AG04449 (cell line): ENCODE data around the gene CCDC34.

ENCODE experiments used
- CTCF ChIA-PET: fragments of 350-600 bp; formaldehyde crosslinking; extraction: SDS; loops from one replicate; lab custom pipeline; 2021; ENCODE audit warnings: antibody characterized with exemption; lab: Yijun Ruan, JAX
- POLR2A ChIA-PET: fragments of 400-600, 350-600 bp; formaldehyde crosslinking; extraction: SDS; loops from one replicate; lab custom pipeline; 2020; ENCODE audit warnings: antibody characterized with exemption, inconsistent platforms; lab: Yijun Ruan, JAX
- DNase-seq: peaks from one replicate; pipeline ENCODE4 v3.0.0-alpha.2; 2010; ENCODE audit warnings: low read depth, low spot score
- H3K4me3 ChIP-seq: 2 replicates; pipeline ENCODE4 v1.5.1; 2011; ENCODE audit warnings: low read depth, mild to moderate bottlenecking, control low read depth, low read length
- TF ChIP-seq, protein P1 (sequence below): IDR thresholded peaks from one replicate; pipeline ENCODE4 v1.5.1; 2011; ENCODE audit warnings: mild to moderate bottlenecking, moderate library complexity, low read length, control low read depth, inconsistent platforms; ENCODE audit not compliant: insufficient read depth; ENCODE audit errors: missing control alignments

The CCDC34 gene

DNA sequence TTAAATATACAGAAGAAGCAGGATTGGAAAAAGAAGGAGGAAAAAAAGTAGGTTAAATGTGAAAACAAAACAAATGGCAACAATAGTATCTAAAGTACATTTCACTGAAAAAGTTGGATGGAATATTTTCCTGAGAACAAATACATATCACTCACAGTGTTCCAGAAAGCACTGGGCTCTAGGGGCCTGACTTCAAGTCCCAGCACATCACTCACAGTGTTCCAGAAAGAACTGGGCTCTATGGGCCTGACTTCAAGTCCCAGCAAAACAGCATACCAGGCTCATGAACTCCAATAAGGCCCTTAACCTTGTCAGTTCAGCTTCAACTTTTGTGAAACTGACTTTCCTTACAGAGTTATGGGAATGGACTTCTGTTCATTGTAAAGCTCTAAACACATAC, 46.0 kb upstream of the CCDC34 start:
- DNase-seq: no peak
- ChIA-PET CTCF (interaction anchor here (1.0 to 1.4 kb wide), 2 partner anchors 8 to 12 kb away, joined by 3 to 4 read pairs; no protein-coding TSS in a partner anchor), POLR2A (no interaction called here)
- TF ChIP-seq, protein P1, sequence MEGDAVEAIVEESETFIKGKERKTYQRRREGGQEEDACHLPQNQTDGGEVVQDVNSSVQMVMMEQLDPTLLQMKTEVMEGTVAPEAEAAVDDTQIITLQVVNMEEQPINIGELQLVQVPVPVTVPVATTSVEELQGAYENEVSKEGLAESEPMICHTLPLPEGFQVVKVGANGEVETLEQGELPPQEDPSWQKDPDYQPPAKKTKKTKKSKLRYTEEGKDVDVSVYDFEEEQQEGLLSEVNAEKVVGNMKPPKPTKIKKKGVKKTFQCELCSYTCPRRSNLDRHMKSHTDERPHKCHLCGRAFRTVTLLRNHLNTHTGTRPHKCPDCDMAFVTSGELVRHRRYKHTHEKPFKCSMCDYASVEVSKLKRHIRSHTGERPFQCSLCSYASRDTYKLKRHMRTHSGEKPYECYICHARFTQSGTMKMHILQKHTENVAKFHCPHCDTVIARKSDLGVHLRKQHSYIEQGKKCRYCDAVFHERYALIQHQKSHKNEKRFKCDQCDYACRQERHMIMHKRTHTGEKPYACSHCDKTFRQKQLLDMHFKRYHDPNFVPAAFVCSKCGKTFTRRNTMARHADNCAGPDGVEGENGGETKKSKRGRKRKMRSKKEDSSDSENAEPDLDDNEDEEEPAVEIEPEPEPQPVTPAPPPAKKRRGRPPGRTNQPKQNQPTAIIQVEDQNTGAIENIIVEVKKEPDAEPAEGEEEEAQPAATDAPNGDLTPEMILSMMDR: no peak
- no peak overlapping the region for H3K4me3 ChIP-seq

DNA sequence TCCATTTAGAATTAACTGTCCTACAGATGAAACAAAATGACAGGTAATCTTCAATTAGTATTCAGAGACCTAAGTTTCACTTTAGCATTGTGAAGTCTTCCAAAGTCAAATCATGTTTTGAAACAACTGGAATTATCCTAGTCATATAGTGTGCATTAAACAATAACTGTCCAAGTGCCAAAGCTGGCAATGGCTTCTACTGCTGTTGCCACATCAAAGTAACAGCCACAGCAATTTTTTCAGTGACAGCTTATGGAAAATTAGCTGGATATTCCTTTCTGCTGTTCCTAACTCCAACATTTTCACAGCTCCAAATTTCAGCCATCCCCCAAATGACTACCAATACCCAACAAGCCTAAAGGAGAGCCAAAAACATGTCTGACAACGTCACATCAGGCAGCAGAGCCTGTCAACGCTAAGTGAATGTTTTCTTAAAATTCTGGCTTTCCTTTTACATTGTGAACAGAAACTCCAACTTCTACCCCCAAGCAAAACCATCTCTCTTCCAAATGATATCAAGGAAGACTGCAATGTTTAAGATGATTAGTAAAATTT, 45.3 kb upstream of the CCDC34 start:
- CTCF ChIA-PET: interaction anchor here (1.4 kb wide), 1 partner anchor 12 kb away, joined by 4 read pairs; no protein-coding TSS in a partner anchor
- DNase-seq: no peak
- POLR2A ChIA-PET: no interaction called here
- no peak overlapping the region for H3K4me3 ChIP-seq
- TF ChIP-seq, protein P1: no peak

DNA sequence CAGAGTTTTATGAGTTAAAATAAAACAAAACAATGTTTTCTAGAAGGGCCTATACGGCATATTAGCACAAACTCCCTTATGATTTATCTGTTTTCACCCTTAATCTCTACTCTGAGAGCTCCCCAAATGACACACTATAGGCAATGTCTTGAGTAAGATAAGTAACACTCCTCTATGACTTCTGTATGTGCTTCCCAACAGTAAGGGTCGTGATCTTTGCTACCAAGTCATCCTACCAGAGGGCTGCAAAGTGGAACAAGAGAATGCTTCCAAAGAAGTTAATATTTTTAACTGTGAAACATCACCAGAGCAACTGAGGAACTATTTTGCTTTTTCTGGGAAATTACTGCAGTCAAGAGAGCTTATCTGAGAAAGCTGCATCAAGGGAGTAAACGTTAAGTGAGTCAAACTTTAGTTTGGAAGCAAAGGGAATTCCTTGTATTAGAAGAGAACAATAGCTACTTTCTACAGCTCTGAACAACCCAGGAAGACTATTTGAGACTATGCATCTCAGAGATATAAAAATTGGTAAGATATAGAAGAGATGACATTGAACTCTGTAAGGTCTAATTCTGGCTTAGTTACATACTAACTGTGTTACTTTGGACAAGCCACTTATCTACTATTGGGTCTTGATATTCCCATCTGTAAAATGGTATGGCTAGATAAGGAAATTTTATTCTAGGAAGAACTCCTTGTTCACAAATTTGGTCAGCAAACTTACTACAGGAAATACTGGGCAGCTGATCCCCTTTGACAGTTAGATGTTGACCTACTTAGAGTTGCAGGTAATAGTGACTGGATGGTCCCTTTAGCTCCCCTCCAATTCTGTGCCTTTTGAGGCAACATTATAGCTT, 43.7 kb upstream of the CCDC34 start:
- TF ChIP-seq, protein P1: no peak
- no peak overlapping the region for H3K4me3 ChIP-seq
- ChIA-PET POLR2A (interaction anchor here (0.7 kb wide), 1 partner anchor 11 kb away, joined by 3 read pairs; no protein-coding TSS in a partner anchor), CTCF (interaction anchor here (1.2 to 1.8 kb wide), 3 partner anchors 9 to 79 kb away, joined by 4 to 8 read pairs (median 6); no protein-coding TSS in a partner anchor)
- DNase-seq: no peak

DNA sequence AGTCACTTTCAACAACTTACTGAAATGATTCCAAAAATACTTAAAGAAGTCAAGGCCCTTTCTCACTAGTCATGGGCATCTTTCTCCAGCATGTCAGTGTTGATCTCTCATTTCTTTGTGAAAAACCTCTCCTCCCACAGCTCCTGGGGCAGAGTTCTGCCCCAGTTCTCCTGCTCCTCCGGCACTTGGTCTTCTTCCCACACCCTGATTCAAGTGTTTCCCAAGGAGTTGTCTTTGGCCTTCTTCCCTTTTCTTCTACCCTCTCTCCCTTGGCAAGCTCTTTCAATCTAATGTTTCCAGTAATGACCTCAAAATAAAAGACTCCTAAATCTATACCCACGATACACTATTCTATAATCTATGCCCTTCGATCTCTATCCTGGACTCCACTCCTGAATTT, 42.1 kb upstream of the CCDC34 start:
- no peak for DNase-seq
- ChIA-PET POLR2A (no interaction called here), CTCF (interaction anchor here (0.7 kb wide), 1 partner anchor 10 kb away, joined by 4 read pairs; no protein-coding TSS in a partner anchor)
- H3K4me3 ChIP-seq: no peak overlapping the region
- TF ChIP-seq, protein P1: no peak

DNA sequence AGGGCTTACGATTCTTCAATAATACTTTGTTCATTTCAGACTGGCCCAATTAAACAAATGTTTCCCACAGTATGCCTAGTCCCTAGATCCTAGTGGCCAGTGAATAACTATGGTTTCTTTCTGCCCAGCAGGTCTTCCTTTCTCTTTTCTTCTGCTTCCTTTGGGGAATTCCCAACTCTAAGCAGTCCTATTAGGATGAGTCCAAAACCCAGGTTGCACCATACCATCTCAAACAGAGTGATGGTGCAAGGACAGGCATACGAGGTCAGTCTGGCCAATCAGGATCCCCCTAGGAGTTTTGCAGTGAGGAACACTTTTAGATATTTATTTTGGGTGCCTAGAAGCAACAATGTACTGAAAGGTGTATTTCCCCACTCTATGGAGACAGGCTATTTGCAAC, 41.4 kb upstream of the CCDC34 start:
- TF ChIP-seq, protein P1: no peak
- CTCF ChIA-PET: interaction anchor here (0.7 kb wide), 1 partner anchor 9 kb away, joined by 4 read pairs; no protein-coding TSS in a partner anchor
- POLR2A ChIA-PET: no interaction called here
- no peak overlapping the region for H3K4me3 ChIP-seq
- DNase-seq: no peak

DNA sequence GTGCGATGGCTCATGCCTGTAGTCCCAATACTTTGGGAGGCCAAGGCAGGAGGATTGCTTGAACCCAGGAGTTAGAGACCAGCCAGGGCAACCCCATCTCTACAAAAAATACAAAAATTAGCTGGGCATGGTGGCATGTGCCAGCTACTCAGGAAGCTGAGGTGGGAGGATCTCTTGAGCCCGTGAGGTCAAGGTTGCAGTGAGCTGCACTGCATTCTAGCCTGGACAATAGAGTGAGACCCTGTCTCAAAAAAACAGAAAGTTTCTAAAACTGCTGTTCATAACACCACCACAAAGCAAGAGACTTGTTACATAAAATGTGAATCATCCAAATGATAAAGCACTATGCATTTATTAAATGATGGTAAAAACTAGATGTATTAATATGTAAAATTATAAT, 40.2 kb upstream of the CCDC34 start:
- ChIA-PET POLR2A (no interaction called here), CTCF (interaction anchor here (0.8 kb wide), 1 partner anchor 17 kb away, joined by 3 read pairs; no protein-coding TSS in a partner anchor)
- no peak for DNase-seq
- TF ChIP-seq, protein P1: no peak
- H3K4me3 ChIP-seq: no peak overlapping the region
